ENCODE measurements around the gene ARFRP1. TPM values are rescaled to one million over a fixed set of nuclear protein-coding genes. Genes with fewer than 3 reads are reported as not detected.
A peak's percentile ranks its signal among the peaks of the same experiment; 100 is the strongest.
"Not testable (repeated sequence)": the region's sequence is repeated elsewhere in the genome, so short reads cannot be mapped to it uniquely, and the experiment has no call there.

ARFRP1 gene
- total RNA-seq, 1 experiment from 2014 or later: 44.5 TPM

DNA sequence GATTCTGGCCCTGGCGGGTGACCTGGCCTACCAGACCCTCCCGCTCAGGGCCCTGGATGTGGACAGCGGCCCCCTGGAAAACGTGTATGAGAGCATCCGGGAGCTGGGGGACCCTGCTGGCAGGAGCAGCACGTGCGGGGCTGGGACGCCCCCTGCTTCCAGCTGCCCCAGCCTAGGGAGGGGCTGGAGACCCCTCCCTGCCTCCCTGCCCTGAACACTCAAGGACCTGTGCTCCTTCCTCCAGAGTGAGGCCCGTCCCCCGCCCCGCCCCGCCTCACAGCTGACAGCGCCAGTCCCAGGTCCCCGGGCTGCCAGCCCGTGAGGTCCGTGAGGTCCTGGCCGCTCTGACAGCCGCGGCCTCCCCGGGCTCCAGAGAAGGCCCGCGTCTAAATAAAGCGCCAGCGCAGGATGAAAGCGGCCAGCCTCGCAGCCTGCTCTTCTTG lies 30.9 kb upstream of the ARFRP1 start:
- no peaks in the 10 kb centered on the region for H3K9me3 ChIP-seq (replicated peaks)
- peaks cover 6% of the 10 kb centered on the region for H3K4me1 ChIP-seq
- peak; percentile 62 for DNase-seq
- H3K36me3 ChIP-seq: peaks cover 11% of the 10 kb centered on the region
- peak overlapping the region; percentile 50; the same call in 1 of the 2 replicates for H3K4me3 ChIP-seq
- no peak overlapping the region for H3K27ac ChIP-seq
- H3K27me3 ChIP-seq: no peaks in the 10 kb centered on the region

DNA sequence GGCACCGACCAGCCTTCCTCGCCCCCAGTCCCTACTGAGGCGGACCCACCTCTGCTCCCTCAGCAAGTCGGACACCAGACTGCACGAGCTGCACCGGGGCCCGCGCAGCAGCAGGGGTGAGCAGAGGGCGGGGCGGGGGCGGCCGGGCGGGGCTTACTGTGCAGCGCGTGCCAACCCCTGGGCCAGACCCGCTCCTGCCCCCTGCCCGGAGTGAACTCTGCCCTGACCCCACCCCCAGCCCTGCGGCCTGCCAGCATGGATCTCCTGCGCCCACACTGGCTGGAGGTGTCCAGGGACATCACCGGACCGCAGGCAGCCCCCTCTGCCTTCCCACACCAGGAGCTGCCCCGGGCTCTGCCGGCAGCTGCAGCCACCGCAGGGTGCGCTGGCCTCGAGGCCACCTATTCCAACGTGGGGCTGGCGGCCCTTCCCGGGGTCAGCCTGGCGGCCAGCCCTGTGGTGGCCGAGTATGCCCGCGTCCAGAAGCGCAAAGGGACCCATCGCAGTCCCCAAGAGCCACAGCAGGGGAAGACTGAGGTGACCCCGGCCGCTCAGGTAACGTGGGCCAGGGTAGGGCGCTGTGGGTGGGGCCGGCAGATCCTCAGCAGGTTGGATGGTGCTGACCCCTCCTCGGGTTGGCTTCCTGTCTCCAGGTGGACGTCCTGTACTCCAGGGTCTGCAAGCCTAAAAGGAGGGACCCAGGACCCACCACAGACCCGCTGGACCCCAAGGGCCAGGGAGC lies 30.3 kb upstream of the ARFRP1 start:
- Histone ChIP-seq H3K27ac (no peak overlapping the region), H3K4me3 (no peak overlapping the region)
- DNase-seq: no peak

DNA sequence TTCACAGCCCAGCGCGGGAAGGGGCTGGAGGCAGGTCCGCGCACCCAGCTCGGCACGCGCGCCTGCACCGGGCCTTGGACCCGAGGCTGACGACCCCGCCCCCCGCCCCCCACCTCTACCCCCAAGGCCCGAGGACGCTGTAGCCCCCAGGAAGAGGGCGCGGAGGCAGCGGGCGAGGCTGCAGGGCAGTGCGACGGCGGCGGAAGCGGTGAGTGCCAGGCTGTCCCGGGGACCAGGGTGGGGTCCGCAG lies 29.8 kb upstream of the ARFRP1 start:
- DNase-seq: no peak
- Histone ChIP-seq H3K27me3 (no peaks in the 10 kb centered on the region), H3K36me3 (peaks cover 18% of the 10 kb centered on the region), H3K4me3 (no peak overlapping the region), H3K27ac (no peak overlapping the region), H3K4me1 (peaks cover 6% of the 10 kb centered on the region), H3K9me3 (replicated peaks) (no peaks in the 10 kb centered on the region; the same call in 1 of the 2 replicates)

More for the DNA sequence above, 30.3 kb upstream of the ARFRP1 start:
- Histone ChIP-seq H3K36me3 (peaks cover 17% of the 10 kb centered on the region), H3K27me3 (no peaks in the 10 kb centered on the region), H3K9me3 (replicated peaks) (no peaks in the 10 kb centered on the region), H3K4me1 (peaks cover 6% of the 10 kb centered on the region)

DNA sequence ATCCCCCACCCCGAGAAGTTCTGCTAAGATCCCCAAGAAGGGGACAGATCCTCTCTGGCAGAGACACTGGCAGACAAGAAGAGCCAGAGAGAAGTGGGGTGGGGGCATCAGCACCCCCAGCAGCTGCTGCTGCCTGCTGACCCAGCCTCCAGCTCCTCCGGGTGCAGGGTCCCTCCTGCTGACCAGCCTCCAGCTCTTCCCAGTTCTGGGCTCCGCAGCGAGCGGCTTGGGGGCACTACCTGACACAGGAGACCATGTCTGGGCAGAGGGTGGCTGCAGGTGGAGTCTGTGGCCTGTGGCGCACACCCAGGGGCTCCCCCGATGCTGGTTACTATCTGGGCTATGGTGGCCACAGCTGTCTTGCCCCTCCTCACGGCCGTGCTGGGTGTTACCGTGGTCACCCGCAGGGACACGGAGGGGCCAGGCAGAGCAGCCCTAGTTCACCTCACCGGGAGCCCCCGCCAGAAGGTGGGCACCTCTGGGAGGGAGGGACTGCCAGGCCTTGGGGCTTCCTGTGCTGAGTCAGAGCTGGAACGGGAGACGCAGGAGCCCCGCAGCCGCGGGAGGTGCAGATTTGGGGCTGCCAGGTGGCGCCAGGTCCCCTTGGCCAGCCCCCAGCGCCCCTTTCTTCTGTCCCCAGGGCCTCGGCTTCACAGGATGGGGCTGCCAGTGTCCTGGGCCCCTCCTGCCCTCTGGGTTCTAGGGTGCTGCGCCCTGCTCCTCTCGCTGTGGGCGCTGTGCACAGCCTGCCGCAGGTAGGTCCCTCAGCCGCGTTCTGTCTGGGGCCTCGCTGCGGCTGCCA lies 29.3 kb upstream of the ARFRP1 start:
- no peak overlapping the region for H3K27ac ChIP-seq
- peaks cover 6% of the 10 kb centered on the region for H3K4me1 ChIP-seq
- peaks cover 17% of the 10 kb centered on the region for H3K36me3 ChIP-seq
- no peaks in the 10 kb centered on the region for H3K27me3 ChIP-seq
- H3K4me3 ChIP-seq: no peak overlapping the region
- H3K9me3 ChIP-seq (replicated peaks): no peaks in the 10 kb centered on the region; the same call in 1 of the 2 replicates
- DNase-seq: no peak

DNA sequence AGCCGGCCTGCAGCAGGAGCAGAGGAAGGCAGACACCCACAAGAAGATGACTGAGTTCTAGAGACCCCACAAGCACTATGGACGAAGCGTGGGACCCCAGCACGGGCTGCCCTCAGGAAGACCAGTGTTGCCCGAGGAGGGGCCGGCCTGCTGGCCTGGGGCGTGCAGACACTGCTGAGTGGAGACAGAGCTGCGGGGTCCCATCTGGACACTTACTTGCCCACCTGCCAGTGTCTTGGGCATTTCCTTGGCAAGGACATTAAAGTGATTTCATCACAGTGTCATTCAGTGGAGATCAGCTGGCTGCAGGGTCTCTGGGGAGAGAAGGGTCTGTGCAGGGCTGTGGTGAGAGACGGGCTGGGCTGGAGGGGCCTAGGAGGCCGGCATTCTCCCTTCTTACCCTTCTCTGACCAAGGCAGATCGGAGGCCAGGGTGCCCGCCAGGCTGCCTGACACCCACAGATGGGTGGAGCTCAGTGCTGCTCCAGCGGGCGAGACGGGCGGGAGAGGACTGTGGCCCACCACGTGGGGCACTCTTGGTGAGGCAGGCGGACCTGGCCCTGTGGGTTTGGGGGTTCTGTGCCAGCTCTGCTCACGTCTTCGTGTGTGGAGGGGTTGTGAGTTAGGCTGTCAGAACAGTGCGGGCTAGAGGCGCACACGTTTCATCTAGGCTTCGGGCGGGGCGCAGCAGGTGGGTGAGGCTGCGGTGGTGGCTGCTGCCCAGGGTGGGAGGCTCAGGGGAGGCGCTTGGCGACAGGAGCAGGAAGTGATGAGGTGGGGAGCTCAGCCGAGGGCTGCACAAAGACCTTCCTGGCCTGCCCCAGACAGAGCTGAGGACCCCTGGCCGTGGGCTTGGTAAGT lies 28.3 kb upstream of the ARFRP1 start, which contains the start of gene LIME1:
LIME1 (plus strand) TSS at position 806 of the 860 bp plus-strand sequence. CDS start 886 bp downstream, outside the sequence.
- Histone ChIP-seq H3K27me3 (no peaks in the 10 kb centered on the region), H3K9me3 (replicated peaks) (no peaks in the 10 kb centered on the region; the same call in 1 of the 2 replicates), H3K27ac (no peak within 1 kb of the TSS), H3K36me3 (peaks cover 13% of the 10 kb centered on the region), H3K4me1 (peaks cover 2% of the 10 kb centered on the region; the same call in 1 of the 2 replicates), H3K4me3 (no peak within 1 kb of the TSS)
- DNase-seq: no peak

DNA sequence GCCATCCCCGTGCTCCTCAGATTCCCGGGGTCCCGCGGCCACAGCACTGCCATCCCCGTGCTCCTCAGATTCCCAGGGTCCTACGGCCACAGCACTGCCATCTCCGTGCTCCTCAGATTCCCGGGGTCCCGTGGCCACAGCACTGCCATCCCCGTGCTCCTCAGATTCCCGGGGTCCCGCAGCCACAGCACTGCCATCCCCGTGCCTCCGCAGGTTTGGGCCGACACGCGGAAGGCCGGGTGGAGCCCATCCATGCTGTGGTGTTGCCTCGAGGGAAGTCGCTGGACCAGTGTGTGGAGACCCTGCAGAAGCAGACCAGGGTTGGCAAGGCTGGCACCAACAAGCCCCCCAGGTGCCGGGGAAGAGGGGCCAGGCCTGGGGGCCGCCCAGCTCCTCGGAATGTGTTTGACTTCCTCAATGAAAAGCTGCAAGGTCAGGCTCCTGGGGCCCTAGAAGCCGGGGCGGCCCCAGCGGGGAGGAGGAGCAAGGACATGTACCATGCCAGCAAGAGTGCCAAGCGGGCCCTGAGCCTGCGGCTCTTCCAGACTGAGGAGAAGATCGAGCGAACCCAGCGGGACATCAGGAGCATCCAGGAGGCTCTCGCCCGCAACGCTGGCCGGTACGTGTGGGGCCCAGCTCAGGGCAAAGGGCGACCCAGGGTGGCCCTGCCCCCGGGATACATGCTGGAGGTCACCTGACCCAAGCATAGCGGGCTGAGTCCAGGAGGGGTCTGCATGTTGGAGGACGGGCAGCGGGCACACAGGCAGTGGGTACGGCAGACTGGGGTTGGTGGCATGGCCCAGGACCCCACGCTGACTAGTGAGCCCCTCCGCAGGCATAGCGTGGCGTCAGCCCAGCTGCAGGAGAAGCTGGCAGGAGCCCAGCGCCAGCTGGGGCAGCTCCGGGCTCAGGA lies 27.4 kb upstream of the ARFRP1 start:
- no peaks in the 10 kb centered on the region for H3K27me3 ChIP-seq
- H3K9me3 ChIP-seq (replicated peaks): no peaks in the 10 kb centered on the region; the same call in 1 of the 2 replicates
- no peak for DNase-seq
- H3K36me3 ChIP-seq: peaks cover 17% of the 10 kb centered on the region
- H3K4me3 ChIP-seq: no peak overlapping the region
- H3K4me1 ChIP-seq: no peaks in the 10 kb centered on the region
- H3K27ac ChIP-seq: no peak overlapping the region

DNA sequence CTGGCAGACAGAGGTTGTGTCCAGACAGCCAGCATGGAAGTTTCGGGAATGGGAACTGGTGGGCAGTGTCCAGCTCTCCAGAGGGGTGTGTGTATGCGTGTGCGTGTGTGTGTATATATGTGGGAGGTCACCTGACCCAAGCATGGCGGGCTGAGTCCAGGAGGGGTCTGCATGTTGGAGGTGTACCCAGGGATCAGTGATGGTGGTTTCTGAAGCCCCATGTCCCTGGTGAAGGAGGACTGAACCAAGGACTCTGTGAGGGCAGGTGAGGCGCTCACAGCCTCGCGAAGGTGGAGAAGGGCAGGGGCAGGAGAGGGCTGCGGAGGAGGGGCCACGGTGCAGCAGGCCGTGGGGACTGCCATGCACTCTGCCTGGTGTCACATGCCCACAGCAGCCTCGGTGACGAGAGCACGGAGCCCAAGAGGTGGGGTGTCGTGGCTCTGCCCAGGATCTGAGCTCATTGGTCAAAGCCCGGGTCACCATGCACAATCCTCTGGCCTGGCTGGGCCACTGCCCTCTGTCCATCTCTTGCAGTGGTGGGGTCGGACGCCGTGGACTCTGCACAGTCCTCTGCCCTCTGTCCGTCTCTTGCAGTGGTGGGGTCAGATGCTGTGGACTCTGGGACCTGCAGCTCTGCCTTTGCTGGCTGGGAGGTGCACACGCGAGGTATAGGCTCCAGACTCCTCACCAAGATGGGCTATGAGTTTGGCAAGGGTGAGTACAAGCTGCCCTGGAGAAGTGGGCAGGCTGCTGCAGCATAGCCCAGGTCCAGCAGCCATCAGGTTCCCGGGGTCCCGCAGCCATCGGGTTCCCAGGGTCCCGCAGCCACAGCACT lies 26.6 kb upstream of the ARFRP1 start:
- H3K27me3 ChIP-seq: no peaks in the 10 kb centered on the region
- no peak overlapping the region for H3K4me3 ChIP-seq
- H3K9me3 ChIP-seq (replicated peaks): no peaks in the 10 kb centered on the region; the same call in 1 of the 2 replicates
- H3K4me1 ChIP-seq: no peaks in the 10 kb centered on the region
- DNase-seq: no peak
- H3K27ac ChIP-seq: no peak overlapping the region
- H3K36me3 ChIP-seq: peaks cover 26% of the 10 kb centered on the region

DNA sequence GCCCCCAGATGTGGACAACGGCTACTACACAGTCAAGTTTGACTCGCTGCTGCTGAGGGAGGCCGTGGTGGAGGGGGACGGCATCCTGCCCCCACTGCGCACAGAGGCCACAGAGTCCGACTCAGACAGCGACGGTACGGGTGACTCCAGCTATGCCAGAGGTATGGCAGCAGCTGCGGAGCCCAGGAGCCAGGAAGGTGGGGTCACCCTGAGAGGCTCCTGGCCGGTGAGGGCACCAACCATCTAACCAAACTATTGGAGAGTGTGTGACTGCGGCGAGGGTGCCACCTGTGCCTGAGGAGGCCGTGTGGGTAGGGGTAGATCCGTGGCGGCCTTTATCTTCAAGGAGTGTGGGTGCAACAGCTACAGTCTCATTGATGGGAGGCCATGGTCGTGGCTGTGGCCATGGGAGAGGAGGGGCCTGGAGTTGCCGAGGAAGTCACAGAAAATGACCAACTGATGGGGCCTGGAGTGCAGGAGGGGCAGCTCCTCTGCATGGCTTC lies 25.9 kb upstream of the ARFRP1 start:
- Histone ChIP-seq H3K27ac (no peak overlapping the region), H3K36me3 (peaks cover 26% of the 10 kb centered on the region), H3K4me3 (no peak overlapping the region), H3K4me1 (no peaks in the 10 kb centered on the region), H3K9me3 (replicated peaks) (no peaks in the 10 kb centered on the region; the same call in 1 of the 2 replicates), H3K27me3 (no peaks in the 10 kb centered on the region)
- no peak for DNase-seq

DNA sequence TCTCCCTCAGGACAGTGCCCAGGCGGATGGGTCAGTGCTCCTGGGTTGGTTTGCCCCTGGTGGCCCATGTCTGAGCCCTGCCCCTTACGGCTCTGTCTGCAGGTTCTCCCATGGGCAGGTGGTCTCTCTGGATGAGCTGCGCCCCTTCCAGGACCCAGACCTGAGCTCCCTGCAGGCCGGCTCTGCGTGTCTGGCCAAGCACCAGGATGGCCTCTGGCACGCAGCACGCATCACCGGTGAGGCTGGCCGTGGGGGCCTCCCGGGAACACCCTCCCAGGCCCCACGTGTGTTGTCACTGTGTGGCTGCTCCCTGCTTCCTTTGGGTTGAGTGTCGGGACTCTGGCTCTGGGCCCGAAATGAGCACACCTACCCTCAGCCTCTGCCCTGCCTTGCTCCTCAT lies 25.3 kb upstream of the ARFRP1 start:
- Histone ChIP-seq H3K27ac (no peak overlapping the region), H3K36me3 (peaks cover 26% of the 10 kb centered on the region), H3K4me3 (no peak overlapping the region), H3K4me1 (no peaks in the 10 kb centered on the region), H3K9me3 (replicated peaks) (no peaks in the 10 kb centered on the region; the same call in 1 of the 2 replicates), H3K27me3 (no peaks in the 10 kb centered on the region)
- DNase-seq: no peak

DNA sequence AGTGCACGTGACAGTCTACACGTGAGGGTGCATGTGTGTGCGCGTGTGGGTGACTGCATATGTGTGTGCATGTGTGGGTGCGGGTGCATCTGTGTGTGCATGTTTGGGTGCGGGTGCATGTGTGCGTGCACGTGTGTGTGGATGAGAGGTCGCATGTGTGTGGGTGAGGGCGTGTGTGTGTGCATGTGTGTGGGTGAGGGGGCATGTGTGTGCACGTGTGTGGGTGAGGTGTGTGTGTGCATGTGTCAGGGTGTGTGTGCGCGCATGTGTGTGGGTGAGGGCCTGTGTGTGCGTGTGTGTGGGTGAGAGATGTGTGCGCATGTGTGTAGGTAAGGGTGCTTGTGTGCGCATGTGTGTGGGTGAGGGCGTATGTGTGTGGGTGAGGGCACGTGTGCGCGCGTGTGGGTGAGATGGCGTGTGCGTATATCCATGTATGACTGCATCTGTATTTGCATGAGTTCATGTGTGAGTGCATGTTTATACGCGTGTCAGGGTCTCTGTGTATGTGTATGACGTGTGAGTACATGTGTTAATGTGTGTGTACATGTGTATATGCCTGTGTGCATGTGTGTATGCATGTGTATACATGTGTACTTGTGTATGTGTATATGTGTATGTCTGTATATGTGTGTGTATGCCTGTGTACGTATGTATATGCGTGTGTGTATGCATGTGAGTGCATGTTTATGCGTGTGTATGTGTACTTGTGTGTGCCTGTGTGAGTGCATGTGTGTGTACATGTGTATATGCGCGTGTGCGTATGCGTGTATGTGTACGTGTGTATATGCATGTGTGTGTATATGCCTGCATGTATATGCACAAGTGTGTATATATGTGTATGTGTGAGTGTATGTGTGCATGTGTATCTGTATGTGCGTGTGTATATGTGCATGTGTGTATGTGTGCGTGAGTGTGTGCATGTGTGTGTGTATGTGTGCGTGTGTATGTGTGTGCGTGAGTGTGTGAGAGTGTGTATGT lies 24.6 kb upstream of the ARFRP1 start:
- no peak overlapping the region for H3K27ac ChIP-seq
- no peak overlapping the region for H3K4me3 ChIP-seq
- DNase-seq: no peak
- H3K36me3 ChIP-seq: peaks cover 26% of the 10 kb centered on the region
- no peaks in the 10 kb centered on the region for H3K4me1 ChIP-seq
- no peaks in the 10 kb centered on the region for H3K27me3 ChIP-seq
- H3K9me3 ChIP-seq (replicated peaks): no peaks in the 10 kb centered on the region; the same call in 1 of the 2 replicates

DNA sequence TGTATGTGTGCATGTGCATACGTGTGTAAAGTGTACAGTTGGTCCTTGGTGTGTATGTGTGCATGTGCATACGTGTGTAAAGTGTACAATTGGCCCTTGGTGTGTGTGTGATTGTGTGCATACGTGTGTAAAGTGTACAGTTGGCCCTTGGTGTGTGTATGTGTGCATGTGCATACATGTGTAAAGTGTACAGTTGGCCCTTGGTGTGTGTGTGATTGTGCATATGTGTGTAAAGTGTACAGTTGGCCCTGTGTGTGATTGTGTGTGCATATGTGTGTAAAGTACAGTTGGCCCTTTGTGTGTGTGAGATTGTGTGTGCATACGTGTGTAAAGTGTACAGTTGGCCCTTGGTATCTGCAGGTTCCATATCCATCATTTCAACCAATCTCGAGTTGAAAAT lies 23.6 kb upstream of the ARFRP1 start:
- DNase-seq: no peak
- H3K36me3 ChIP-seq: peaks cover 32% of the 10 kb centered on the region
- H3K9me3 ChIP-seq (replicated peaks): no peaks in the 10 kb centered on the region; the same call in 1 of the 2 replicates
- H3K4me3 ChIP-seq: no peak overlapping the region
- no peaks in the 10 kb centered on the region for H3K27me3 ChIP-seq
- no peaks in the 10 kb centered on the region for H3K4me1 ChIP-seq
- no peak overlapping the region for H3K27ac ChIP-seq

DNA sequence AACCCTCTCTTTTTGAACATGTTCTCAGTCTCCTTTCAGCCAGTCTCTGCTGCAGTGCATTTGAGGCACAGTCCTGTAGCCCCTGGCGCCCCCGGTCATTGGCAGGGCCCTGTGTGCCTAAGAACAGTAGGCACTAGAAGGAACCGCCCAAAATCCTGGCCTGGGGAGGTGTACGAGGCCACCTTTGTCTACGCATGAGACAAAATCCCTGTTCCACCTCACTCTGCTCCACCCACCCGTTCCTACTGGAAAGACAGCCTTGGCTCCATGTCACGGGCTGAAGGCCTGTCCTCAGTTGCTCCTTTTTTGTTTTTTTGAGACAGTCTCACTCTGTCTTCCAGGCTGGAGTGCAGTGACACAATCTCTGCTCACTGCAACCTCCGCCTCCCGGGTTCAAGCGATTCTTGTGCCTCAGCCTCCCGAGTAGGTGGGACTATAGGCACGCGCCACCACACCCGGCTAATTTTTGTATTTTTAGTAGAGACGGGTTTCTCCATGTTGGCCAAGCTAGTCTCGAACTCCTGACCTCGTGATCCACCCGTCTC lies 22.5 kb upstream of the ARFRP1 start:
- not testable (repeated sequence) for H3K27ac ChIP-seq; H3K4me3 ChIP-seq; H3K4me1 ChIP-seq; H3K9me3 ChIP-seq (replicated peaks); DNase-seq; H3K27me3 ChIP-seq
- H3K36me3 ChIP-seq: peaks cover 42% of the 10 kb centered on the region

Measured in SJCRH30 (cell line).